ENCODE data around the gene TRAF3IP3. TPM values are rescaled to one million over a fixed set of nuclear protein-coding genes. Genes with fewer than 3 reads are reported as not detected.

The TRAF3IP3 gene, protein sequence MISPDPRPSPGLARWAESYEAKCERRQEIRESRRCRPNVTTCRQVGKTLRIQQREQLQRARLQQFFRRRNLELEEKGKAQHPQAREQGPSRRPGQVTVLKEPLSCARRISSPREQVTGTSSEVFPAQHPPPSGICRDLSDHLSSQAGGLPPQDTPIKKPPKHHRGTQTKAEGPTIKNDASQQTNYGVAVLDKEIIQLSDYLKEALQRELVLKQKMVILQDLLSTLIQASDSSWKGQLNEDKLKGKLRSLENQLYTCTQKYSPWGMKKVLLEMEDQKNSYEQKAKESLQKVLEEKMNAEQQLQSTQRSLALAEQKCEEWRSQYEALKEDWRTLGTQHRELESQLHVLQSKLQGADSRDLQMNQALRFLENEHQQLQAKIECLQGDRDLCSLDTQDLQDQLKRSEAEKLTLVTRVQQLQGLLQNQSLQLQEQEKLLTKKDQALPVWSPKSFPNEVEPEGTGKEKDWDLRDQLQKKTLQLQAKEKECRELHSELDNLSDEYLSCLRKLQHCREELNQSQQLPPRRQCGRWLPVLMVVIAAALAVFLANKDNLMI
- not detected in 2 replicates for total RNA-seq

DNA sequence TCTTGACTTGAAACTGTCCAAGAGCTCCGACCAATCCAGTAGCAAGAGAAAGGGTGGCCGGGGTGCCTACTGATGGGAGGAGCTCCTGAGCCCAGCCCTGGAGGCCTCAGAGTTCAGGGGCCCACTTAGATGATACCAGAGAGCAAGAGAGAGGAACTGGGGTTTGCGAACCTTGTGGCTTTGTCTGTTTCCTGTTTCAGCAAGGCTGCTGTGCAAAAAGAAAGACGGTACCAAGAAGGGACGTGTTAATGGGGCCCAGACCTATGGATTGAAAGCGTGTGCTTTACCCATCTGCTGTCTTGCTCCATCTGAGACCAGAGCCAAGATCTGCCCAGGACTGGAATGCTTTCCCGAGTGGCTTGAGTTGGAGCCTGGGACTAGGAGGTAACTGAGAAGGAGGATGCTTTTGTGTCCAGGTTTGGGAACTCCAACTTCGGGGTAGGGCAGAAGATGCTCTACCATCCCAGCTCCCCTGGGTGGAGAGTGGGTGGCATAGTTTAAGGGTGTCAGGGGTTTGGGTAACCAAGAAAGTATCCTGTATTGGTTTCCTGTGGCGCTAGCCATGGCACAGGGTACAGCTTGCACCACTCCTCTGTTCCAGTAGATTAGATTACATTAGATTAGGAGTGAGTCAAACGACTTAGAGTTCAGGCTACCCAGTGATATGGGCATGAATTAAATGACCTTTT lies at the start of gene TRAF3IP3:
TRAF3IP3 (plus strand) TSS at position 128 of the 689 bp plus-strand sequence. CDS start 3,987 bp downstream, outside the sequence.

GRCh38 chr1:209784265-209785169 lies 28.7 kb downstream of the TRAF3IP3 start, which contains the start of gene C1orf74:
Gene C1orf74, minus strand, starts transcription at chr1:209784559. Its CDS starts 925 bp downstream, at chr1:209783634.

GRCh38 chr1:209805875-209806760 lies 50.3 kb downstream of the TRAF3IP3 start, which contains the start of gene IRF6:
Gene IRF6, minus strand, starts transcription at chr1:209806142. Its CDS starts 4,729 bp downstream, at chr1:209801413.

DNA sequence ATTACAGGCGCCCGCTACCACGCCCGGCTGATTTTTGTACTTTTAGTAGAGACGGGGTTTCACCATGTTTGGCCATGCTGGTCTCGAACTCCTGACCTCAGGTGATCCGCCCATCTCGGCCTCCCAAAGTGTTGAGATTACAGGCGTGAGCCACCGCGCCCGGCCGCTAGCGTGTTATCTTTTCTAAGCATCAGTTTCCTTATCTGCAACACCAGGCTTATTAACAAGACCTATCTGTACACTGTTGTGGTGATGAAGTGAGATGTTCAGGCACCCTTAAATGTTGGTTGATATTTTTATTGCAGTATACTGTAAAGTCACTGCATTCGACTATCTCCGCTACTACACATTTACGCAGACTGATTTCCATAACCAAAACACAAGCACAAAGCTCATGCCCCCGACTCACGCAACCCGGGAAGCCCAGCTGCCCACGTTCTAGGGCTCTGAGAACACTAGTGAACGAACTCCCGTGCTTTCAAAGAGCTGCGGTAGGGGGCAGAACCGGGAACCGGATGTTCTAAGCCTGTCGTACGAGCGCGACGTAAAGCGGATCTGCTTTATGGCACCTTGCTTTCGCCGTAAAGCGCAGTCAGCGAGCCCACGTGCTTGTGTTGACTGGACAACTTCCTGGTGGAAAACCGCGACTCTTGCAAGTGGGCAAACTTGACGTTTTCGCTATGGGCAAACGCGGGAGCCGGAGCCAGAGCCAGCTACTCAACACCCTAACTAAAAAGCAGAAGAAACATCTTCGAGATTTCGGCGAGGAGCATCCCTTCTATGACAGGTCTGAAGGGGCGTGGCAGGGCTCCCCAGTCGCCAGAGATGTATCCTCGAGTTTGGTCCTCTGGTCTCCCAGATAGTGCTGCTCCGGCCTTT lies 71.8 kb downstream of the TRAF3IP3 start, which contains the start of gene UTP25:
UTP25 (plus strand) TSS at position 589 of the 879 bp plus-strand sequence; CDS start at position 681, 92 bp downstream.

Other genes starting within 250 kb of the TRAF3IP3 start
- gene CAMK1G, start 172.3 kb upstream of the TRAF3IP3 start, total RNA-seq, result under 0.01 TPM in 1 of 2 replicates, not detected in the other
- 6.1 and 14.3 TPM in 2 replicates for gene LAMB3, start 103.6 kb upstream of the TRAF3IP3 start, total RNA-seq
- gene G0S2, start 80.6 kb upstream of the TRAF3IP3 start, total RNA-seq, result 1.6 and 23.9 TPM in 2 replicates
- gene HSD11B1, start 51.2 kb upstream of the TRAF3IP3 start, total RNA-seq, result 1.2 and 16.5 TPM in 2 replicates
- 2.6 and 3.1 TPM in 2 replicates for gene C1orf74, start 28.5 kb downstream of the TRAF3IP3 start, total RNA-seq
- not detected in 2 replicates for gene IRF6, start 50.1 kb downstream of the TRAF3IP3 start, total RNA-seq
- gene UTP25, start 71.9 kb downstream of the TRAF3IP3 start, total RNA-seq, result 12.1 and 14.9 TPM in 2 replicates
- gene SYT14, start 182.2 kb downstream of the TRAF3IP3 start, total RNA-seq, result under 0.01 TPM in 1 of 2 replicates, not detected in the other

All from subcutaneous preadipocyte (primary cell).